ENCODE data around the gene PALLD.

The PALLD gene

DNA sequence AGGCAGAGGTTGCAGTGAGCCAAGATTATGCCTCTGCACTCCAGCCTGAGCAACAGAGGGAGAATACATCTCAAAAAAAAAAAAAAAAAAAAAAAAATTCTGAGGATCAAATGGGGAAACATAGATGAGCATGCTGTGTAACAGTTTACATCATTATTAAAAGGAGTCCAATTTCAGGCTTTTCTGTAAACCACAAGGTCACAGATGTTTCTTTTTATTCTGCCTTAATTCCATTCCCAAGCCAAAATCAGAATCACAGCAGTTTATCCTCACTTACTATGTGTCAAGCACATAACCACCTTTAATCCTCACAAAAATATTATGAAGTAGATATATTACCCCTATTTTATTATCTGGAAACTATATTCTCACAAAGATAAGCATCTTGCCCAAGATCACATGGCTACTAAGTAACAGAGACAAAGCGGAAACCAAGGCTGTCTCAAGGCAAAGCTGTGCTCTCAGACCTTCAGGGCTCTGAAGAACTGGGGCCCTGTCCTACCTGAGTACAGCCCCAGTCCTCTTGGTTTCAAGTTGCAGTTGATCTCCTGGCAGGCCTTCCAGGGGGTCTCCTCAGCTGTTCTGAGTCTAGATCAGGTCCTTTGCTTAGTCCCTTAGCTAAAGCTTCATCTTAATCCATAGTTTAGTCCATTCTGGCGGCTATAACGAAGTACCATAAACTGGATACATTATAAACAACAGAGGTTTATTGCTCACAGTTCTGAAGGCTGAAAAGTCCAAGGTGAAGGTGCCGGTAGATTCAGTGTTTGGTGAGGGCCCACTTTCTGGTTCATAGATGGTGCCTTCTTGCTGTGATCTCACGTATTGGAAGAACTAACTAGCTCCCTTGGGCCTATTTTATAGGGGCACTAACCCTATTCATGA is 141.3 kb downstream of the PALLD start:
- DNase-seq (ENCODE audit: extremely low read depth in 1 of 2, low read depth in 1 of 2): no peak

DNA sequence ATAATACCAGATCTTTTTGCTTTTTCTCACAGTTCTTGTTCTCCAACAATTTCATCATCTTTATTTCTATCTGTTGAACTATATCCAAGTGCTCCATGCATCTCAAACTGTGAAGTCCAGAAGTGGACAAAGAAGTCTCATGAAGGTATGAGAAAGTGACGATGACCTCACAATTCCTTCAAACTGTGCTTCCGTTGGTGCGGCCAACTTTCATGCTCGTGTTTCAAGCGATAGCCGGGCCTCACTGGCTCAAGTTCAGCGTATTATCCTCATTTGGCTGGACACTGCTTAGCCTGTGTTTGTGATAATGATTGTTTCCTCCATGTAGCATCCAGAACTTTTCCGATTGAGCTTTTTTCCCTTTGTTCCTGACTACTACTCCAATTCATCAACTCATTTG is 143.1 kb downstream of the PALLD start:
- DNase-seq (ENCODE audit: extremely low read depth in 1 of 2, low read depth in 1 of 2): no peak

- no peak for DNase-seq (ENCODE audit: extremely low read depth in 1 of 2, low read depth in 1 of 2)
Measured at GRCh38 chr4:168641811-168642140, 144.9 kb downstream of the PALLD start.

GRCh38 chr4:168642591-168642990 is 145.7 kb downstream of the PALLD start:
- DNase-seq (ENCODE audit: extremely low read depth in 1 of 2, low read depth in 1 of 2): no peak

- no peak for DNase-seq (ENCODE audit: extremely low read depth in 1 of 2, low read depth in 1 of 2)
Measured at GRCh38 chr4:168643111-168643795, 146.4 kb downstream of the PALLD start.

- no peak for DNase-seq (ENCODE audit: extremely low read depth in 1 of 2, low read depth in 1 of 2)
Measured at GRCh38 chr4:168643796-168644159, 146.9 kb downstream of the PALLD start.

- no peak for DNase-seq (ENCODE audit: extremely low read depth in 1 of 2, low read depth in 1 of 2)
Measured at GRCh38 chr4:168646001-168646768, 149.3 kb downstream of the PALLD start.

GRCh38 chr4:168647646-168648375 is 151.0 kb downstream of the PALLD start:
- DNase-seq (ENCODE audit: extremely low read depth in 1 of 2, low read depth in 1 of 2): no peak

DNA sequence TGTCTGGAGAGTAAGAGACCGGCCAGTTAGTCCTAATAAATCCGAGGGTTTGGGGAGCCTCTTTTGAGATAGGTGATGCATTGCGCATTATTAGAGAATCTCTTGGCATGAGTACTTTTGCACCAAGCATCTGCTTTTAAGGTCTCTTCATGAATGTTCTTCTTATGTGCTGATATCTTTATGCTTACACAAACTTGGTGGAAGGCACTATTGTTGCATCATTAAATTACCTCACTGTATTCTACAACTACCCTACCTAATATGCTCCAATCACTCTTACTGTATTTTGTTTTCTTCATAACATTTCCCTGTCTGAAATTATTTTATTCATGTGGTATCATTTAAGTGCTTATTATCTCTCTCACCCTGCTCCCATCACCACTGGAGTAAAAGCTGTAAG is 151.6 kb downstream of the PALLD start:
- no peak for DNase-seq (ENCODE audit: extremely low read depth in 1 of 2, low read depth in 1 of 2)

- DNase-seq (ENCODE audit: extremely low read depth in 1 of 2, low read depth in 1 of 2): no peak
Measured at GRCh38 chr4:168648929-168649328, 152.1 kb downstream of the PALLD start.

- DNase-seq (ENCODE audit: extremely low read depth in 1 of 2, low read depth in 1 of 2): no peak
Measured at GRCh38 chr4:168651374-168651773, 154.5 kb downstream of the PALLD start.

GRCh38 chr4:168651864-168652263 is 155.0 kb downstream of the PALLD start:
- no peak for DNase-seq (ENCODE audit: extremely low read depth in 1 of 2, low read depth in 1 of 2)

DNA sequence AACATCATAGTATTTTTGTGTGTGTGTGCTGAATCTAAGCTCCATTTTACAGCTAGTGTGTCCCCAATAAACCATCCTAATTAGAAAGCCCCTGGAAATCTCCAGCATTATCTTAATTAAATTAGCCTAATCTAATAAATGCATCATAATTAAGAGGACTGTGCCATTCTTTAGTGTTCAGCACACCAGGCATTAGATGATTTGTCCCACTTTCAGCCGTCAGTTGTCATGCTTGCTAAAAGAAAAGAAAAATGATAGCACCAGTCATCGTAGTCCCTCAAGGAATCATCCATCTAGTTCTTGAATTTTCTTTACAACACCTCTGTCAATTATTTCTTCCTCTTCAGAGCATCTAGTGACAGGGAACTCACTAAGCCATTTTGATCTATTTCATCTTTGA is 155.9 kb downstream of the PALLD start:
- DNase-seq (ENCODE audit: extremely low read depth in 1 of 2, low read depth in 1 of 2): no peak

- DNase-seq (ENCODE audit: extremely low read depth in 1 of 2, low read depth in 1 of 2): no peak
Measured at GRCh38 chr4:168654104-168654847, 157.4 kb downstream of the PALLD start.

DNA sequence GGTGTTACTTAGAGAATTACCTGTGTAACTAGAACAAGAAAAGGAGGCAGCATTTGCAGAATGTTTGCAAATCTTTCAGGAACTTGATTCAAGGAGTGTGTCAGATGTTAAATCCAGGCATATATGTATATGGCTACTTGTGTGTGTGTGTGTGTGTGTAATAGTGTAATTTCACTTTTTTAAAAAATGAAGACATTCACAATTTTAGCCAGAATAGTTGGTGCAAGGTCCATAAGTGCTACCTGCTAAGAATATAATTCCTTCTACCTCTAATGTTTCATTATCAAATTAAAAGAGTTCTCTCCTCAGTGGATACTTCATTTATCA is 158.0 kb downstream of the PALLD start:
- DNase-seq (ENCODE audit: extremely low read depth in 1 of 2, low read depth in 1 of 2): no peak

- DNase-seq (ENCODE audit: extremely low read depth in 1 of 2, low read depth in 1 of 2): no peak
Measured at GRCh38 chr4:168655182-168655581, 158.3 kb downstream of the PALLD start.

DNA sequence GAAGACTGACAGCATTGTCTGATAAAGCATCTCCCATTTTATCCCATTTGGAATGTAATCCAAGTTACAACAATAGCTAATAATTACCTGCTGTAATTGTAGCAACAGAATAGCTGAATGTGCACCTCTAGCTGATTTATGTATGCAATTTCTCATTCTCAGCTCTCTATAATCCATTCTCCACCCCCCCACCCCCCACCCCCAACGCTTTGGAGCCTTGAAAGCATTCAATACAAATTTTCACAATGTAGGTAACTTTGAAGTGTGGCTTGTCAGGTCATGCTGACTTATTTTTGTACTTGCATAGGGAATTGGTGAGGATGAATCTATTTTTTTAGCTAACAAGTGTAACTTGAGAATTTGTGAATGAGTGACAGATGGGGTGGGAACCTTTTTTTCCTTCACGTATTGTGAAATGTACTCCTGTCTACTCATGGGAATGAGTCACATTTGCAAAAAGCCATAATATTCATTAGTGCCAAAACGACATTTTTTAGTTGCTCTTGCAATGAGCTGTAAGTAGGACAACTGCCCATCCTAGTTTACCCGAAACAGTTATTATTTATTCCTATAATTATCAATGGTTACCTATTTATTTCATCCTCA is 159.3 kb downstream of the PALLD start:
- DNase-seq (ENCODE audit: extremely low read depth in 1 of 2, low read depth in 1 of 2): no peak

- DNase-seq (ENCODE audit: extremely low read depth in 1 of 2, low read depth in 1 of 2): no peak
Measured at GRCh38 chr4:168656946-168657473, 160.2 kb downstream of the PALLD start.

DNA sequence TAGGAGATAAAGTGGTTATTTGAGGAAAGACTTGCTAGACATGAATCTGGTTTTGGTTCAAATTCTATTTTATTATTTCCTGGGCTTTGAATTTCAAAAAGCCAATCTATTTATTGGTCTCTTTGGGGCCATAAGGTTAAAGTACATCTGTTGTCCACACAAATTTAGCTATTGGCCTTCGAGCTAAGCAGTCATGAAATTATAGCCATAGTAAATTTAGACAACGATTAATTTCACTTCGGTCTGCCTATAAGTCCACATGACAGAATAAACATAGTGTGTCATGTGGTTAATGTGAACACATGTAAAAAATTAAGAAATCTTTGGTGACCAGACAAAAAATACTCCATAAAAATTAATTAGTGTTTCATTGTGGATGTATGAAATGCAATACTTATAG is 161.9 kb downstream of the PALLD start:
- no peak for DNase-seq (ENCODE audit: extremely low read depth in 1 of 2, low read depth in 1 of 2)
